Subcutaneous adipose tissue (tissue), 4 donors: ENCODE results near the gene KCNIP4. TPM values are rescaled to one million over a fixed set of nuclear protein-coding genes. Genes with fewer than 3 reads are reported as not detected.

Experiments used
- total RNA-seq, 4 donors: library from RNA; depleted of rRNA; stranded (reverse); fragments of >200 nt; gene quantifications; one replicate each; pipeline ENCODE4 v1.1.0, GENCODE V29; 2016
- TF ChIP-seq, protein P1 (sequence below): fragments of 450-650 bp; IDR thresholded peaks from one replicate; pipeline ENCODE4 v1.5.1; 2016; ENCODE audit warnings: low read depth, mild to moderate bottlenecking, control low read depth, antibody characterized with exemption, moderate library complexity

The KCNIP4 gene
- total RNA-seq, 4 donors from 2014 or later, result 0.34 TPM; not detected in 3

DNA sequence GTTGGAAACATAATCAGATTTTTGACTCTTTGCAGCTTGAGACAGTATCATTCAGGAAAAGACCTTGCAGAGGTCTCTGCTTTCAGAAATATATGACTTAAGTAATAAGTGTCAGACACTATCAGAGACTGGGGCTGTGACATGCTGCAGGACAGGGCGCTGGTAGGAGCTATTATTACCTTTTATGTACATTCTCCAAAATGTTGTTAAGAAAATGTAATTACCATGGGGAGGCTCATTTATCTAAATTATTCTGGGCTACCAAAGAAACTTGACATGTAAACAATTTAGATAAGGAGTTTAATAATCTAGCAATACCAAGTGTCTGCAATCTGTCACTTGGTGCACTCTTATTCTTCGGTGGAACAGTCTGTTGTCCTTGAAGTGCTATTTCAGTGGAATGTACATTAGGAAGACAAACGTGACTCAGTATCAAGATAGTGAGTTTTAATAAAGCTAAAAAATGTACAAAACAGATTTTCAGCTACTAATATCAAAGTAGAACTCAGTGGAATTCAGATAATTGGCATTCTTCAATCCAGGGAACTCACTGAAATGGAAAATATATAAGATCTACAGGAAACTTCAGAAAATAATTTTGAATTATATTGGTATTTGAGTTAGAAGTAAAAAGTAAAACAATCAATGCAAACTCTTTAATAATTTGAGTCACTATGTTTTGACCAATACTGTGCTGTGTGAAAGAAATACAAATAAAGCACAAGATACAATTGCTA lies 214.5 kb downstream of the KCNIP4 start:
- TF ChIP-seq, protein P1, sequence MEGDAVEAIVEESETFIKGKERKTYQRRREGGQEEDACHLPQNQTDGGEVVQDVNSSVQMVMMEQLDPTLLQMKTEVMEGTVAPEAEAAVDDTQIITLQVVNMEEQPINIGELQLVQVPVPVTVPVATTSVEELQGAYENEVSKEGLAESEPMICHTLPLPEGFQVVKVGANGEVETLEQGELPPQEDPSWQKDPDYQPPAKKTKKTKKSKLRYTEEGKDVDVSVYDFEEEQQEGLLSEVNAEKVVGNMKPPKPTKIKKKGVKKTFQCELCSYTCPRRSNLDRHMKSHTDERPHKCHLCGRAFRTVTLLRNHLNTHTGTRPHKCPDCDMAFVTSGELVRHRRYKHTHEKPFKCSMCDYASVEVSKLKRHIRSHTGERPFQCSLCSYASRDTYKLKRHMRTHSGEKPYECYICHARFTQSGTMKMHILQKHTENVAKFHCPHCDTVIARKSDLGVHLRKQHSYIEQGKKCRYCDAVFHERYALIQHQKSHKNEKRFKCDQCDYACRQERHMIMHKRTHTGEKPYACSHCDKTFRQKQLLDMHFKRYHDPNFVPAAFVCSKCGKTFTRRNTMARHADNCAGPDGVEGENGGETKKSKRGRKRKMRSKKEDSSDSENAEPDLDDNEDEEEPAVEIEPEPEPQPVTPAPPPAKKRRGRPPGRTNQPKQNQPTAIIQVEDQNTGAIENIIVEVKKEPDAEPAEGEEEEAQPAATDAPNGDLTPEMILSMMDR, result no peak

DNA sequence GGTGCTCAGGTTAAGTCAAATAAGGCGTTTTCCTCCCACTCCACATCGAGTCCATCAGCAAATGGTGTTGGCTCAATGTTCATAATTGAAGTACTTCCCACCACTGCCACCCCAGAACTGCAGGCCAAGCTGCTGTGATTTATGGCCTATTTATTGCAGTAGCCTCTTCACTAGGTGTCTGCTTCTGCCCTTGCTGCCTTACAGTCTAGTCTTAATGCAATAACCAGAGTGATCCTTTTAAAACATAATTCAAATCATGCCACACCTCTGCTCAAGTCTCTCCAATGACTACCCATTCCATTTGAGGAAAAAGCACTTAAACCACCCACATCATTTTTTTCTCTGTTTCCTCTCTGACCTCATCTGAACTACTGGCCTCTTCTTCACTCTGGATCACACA lies 220.3 kb downstream of the KCNIP4 start:
- TF ChIP-seq, protein P1, result no peak

DNA sequence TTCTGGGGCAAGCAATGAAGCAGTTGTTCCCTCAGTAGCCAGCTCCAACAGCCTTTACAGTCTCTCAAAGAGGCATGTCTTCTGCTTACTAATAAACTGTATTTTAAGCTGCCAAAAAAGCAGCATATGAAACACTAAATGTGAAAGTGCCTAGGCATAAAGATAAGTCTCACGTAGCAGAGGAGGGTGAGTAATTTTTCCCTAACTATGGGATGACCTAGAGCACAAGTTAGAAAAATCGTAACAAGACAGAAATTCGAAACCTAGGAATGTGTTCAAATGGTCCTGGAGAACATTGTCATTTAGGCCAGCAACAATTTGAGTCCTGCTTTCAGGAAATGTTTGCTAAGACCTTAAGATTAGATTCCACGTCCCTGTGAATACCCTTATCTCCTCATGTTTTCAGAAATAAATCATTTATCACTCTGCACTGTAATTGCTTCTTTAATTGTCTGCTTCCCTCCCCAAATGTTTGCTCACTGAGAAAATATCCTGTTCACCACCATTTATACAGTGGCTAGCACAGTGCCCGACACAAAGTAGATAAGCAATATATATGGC lies 222.2 kb downstream of the KCNIP4 start:
- TF ChIP-seq, protein P1, result no peak

DNA sequence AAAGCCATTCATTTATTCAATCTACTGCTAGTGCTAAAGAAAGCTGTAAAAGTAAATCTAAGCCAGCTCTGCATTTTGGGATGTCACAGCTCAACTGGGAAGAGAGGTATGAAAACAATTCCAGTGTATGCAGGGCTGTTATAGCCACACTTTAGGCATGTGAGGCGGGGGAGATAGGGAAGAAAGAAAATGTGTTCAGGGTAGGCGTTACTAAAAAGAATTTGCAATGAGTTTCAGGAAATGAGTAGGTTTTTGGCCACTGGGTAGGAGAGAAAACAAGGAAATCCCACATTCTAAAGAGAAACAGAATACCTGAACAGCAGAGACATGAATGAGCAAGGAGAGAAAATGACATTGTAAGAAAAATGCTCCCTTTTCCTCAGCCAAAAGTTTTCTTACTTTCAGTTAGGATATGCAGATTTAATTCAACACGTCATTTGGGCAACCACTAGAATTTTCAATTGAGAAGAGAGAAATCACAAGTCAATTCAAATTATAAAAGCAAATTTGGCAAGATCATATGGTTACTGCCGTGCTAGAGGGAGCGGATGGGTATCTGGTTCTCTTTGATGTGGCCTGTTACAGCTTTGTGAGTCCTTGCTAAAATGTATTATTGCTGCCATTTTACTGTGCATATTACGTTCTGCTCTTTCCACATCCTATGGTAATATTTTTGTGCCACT lies 226.3 kb downstream of the KCNIP4 start:
- TF ChIP-seq, protein P1, result no peak

DNA sequence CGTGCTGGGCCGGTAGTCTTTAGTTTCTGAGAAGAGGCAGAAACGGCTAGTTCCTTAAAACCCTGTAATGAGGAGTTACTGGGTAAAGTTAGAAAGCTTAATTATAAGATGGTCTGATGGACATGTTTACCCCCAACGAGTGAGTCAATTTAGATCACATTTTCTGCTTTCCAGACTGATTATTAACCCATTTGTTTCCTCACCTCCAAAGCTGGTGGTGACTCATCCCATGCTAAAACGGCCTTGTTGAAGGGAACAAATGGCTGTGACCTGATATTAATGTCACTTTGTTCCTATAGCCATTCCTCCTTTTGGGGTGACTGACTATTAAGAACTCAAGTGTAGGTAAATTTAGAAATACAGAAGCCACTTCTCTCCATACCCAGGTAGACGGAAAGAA lies 232.0 kb downstream of the KCNIP4 start:
- TF ChIP-seq, protein P1, result no peak

GRCh38 chr4:21710179-21710835 lies 238.3 kb downstream of the KCNIP4 start:
- TF ChIP-seq, protein P1, result no peak

- TF ChIP-seq, protein P1, result no peak
Measured at GRCh38 chr4:21709761-21710160, 238.8 kb downstream of the KCNIP4 start.
